HCT116 (cell line): ENCODE data around the gene ZSCAN5B. TPM values are rescaled to one million over a fixed set of nuclear protein-coding genes. Genes with fewer than 3 reads are reported as not detected.

Experiments used
- ATAC-seq: fragments of 200-7000 bp; cut with Tn5 transposase; 2 replicates; pipeline ENCODE4 v1.9.1; 2020; ENCODE audit warnings: mild to moderate bottlenecking, moderate library complexity
- BruUV-seq: library from RNA; stranded (reverse); fragments of 400-500 nt; replicated peaks from 2 replicates; lab custom pipeline; 2021; lab: Mats Ljungman, UMichigan
- CTCF ChIA-PET: fragments of 300-600 bp; sonication (Branson Sonifier 250); formaldehyde crosslinking; loops from one replicate; lab custom pipeline; 2021; ENCODE audit warnings: antibody characterized with exemption; lab: Charles Lee
- POLR2A ChIA-PET: fragments of 300-600, 350-600 bp; sonication (Branson Sonifier 250); formaldehyde crosslinking; loops from one replicate; lab custom pipeline; 2021; ENCODE audit warnings: antibody characterized with exemption; lab: Charles Lee
- RAD21 ChIA-PET, 2 experiments: fragments of 300-600 bp; sonication (Branson Sonifier 250); formaldehyde crosslinking; loops; one replicate each; lab custom pipeline; 2023; ENCODE audit warnings: low total read pairs in 2 of 2; ENCODE audit not compliant: uncharacterized antibody in 2 of 2, unreplicated experiment in 2 of 2, low non-redundant PET in 1 of 2; lab: Charles Lee
- DNase-seq: peaks from one replicate; pipeline ENCODE4 v3.0.0-alpha.2; 2010; ENCODE audit warnings: low read depth, low spot score
- H2AFZ ChIP-seq: fragments of 200-600 bp; shearing (Covaris generic), sonication (generic); 2 replicates; pipeline ENCODE4 v1.6.1; 2017; ENCODE audit warnings: low read depth, mixed run types, mixed read lengths, antibody characterized with exemption, low read length; ENCODE audit not compliant: poor library complexity, severe bottlenecking
- H3K27ac ChIP-seq: 2 replicates; pipeline ENCODE4 v1.5.1; 2012; ENCODE audit warnings: low read depth, low read length
- H3K27me3 ChIP-seq: fragments of 200-600 bp; sonication (generic); 2 replicates; pipeline ENCODE4 v1.6.1; 2016; ENCODE audit warnings: mixed run types, low read length, mixed read lengths; ENCODE audit not compliant: insufficient read depth
- H3K36me3 ChIP-seq, 2 experiments: fragments of 200-500 bp in 1 of 2; fragments of 200-600 bp in 1 of 2; sonication (Bioruptor generic) in 1 of 2; sonication (generic) in 1 of 2; 2 replicates each; pipeline versions ENCODE4 v1.5.1 to v1.6.1; 2014 to 2016; ENCODE audit warnings: low read length in 2 of 2, inconsistent platforms in 1 of 2, mixed read lengths in 1 of 2, mixed run types in 1 of 2; ENCODE audit not compliant: insufficient read depth in 2 of 2, control insufficient read depth in 1 of 2
- H3K4me1 ChIP-seq, 2 experiments: fragments of 200-600 bp in 1 of 2; sonication (generic) in 1 of 2; 2 replicates each; pipeline versions ENCODE4 v1.5.1 to v1.6.1; 2012 to 2017; ENCODE audit warnings: low read length in 2 of 2, inconsistent platforms in 1 of 2, mild to moderate bottlenecking in 1 of 2, mixed read lengths in 1 of 2, mixed run types in 1 of 2, moderate library complexity in 1 of 2; ENCODE audit not compliant: insufficient read depth in 2 of 2, control insufficient read depth in 1 of 2
- H3K4me2 ChIP-seq: fragments of 200-600 bp; sonication (generic); 2 replicates; pipeline ENCODE4 v1.6.1; 2017; ENCODE audit warnings: mixed run types, low read length, mixed read lengths
- H3K4me3 ChIP-seq, 2 experiments: fragments of 200-600 bp in 1 of 2; sonication (generic) in 1 of 2; replicated peaks in 1 of 2; 2 replicates each; pipeline ENCODE4 v1.5.1; 2011 to 2016; ENCODE audit warnings: low read length in 2 of 2, control low read depth in 1 of 2, low read depth in 1 of 2, mild to moderate bottlenecking in 1 of 2, mixed read lengths in 1 of 2, mixed run types in 1 of 2
- H3K79me2 ChIP-seq: fragments of 200-600 bp; sonication (generic); 2 replicates; pipeline ENCODE4 v1.6.1; 2017; ENCODE audit warnings: mild to moderate bottlenecking, mixed run types, low read length, moderate library complexity, mixed read lengths; ENCODE audit not compliant: insufficient read depth
- H3K9ac ChIP-seq: fragments of 200-600 bp; sonication (generic); 2 replicates; pipeline ENCODE4 v1.6.1; 2016; ENCODE audit warnings: low read length, mixed read lengths
- H3K9me2 ChIP-seq: fragments of 200-600 bp; sonication (generic), shearing (Covaris generic); 2 replicates; pipeline ENCODE4 v1.6.1; 2017; ENCODE audit warnings: mixed run types, mild to moderate bottlenecking, moderate library complexity; ENCODE audit not compliant: insufficient read depth
- H3K9me3 ChIP-seq, 2 experiments: fragments of 200-500 bp in 1 of 2; fragments of 200-600 bp in 1 of 2; sonication (Bioruptor generic) in 1 of 2; sonication (generic) in 1 of 2; 2 replicates each; pipeline ENCODE4 v1.6.1; 2014 to 2017; ENCODE audit warnings: low read length in 2 of 2, mixed read lengths in 2 of 2, inconsistent platforms in 1 of 2, low read depth in 1 of 2, mild to moderate bottlenecking in 1 of 2, mixed run types in 1 of 2, moderate library complexity in 1 of 2; ENCODE audit not compliant: control insufficient read depth in 1 of 2, insufficient read depth in 1 of 2
- H4K20me1 ChIP-seq: fragments of 200-600 bp; sonication (generic), shearing (Covaris generic); 2 replicates; pipeline ENCODE4 v1.6.1; 2017; ENCODE audit warnings: mixed run types, mild to moderate bottlenecking, moderate library complexity; ENCODE audit not compliant: insufficient read depth
- ATF3 ChIP-seq: IDR thresholded peaks from 2 replicates; pipeline ENCODE4 v1.6.1; 2012
- CBX3 ChIP-seq: IDR thresholded peaks from 2 replicates; pipeline ENCODE4 v1.6.1; 2012; ENCODE audit warnings: low read depth
- CEBPB ChIP-seq: IDR thresholded peaks from 2 replicates; pipeline ENCODE4 v1.6.1; 2012; ENCODE audit warnings: low read depth
- ELF1 ChIP-seq: IDR thresholded peaks from 2 replicates; pipeline ENCODE4 v1.6.1; 2012; ENCODE audit warnings: low read depth, borderline replicate concordance
- EZH2 ChIP-seq: fragments of 200-600 bp; sonication (generic); IDR thresholded peaks from 2 replicates; pipeline ENCODE4 v1.6.1; 2017; ENCODE audit warnings: antibody characterized with exemption, mixed run types
- FOSL1 ChIP-seq: IDR thresholded peaks from 2 replicates; pipeline ENCODE4 v1.6.1; 2012; ENCODE audit warnings: low read depth
- JUND ChIP-seq: IDR thresholded peaks from 2 replicates; pipeline ENCODE4 v1.6.1; 2012
- POLR2A ChIP-seq: IDR thresholded peaks from 2 replicates; pipeline ENCODE4 v1.7.0; 2011; ENCODE audit warnings: borderline replicate concordance; ENCODE audit not compliant: insufficient read depth, insufficient read length; ENCODE audit errors: extremely low read depth
- POLR2AphosphoS5 ChIP-seq: IDR thresholded peaks from 2 replicates; pipeline ENCODE4 v1.6.1; 2011; ENCODE audit warnings: mild to moderate bottlenecking, low read depth, low read length, moderate library complexity
- RAD21 ChIP-seq: IDR thresholded peaks from 2 replicates; pipeline ENCODE4 v1.6.1; 2012; ENCODE audit warnings: low read depth, mild to moderate bottlenecking
- REST ChIP-seq: IDR thresholded peaks from 2 replicates; pipeline ENCODE4 v1.6.1; 2012; ENCODE audit warnings: low read depth
- TCF7L2 ChIP-seq: IDR thresholded peaks from 2 replicates; pipeline ENCODE4 v1.7.0; 2011; ENCODE audit warnings: borderline replicate concordance, inconsistent platforms; ENCODE audit not compliant: insufficient read depth, insufficient read length; ENCODE audit errors: extremely low read depth
- ZBTB33 ChIP-seq: IDR thresholded peaks from 2 replicates; pipeline ENCODE4 v1.6.1; 2011; ENCODE audit warnings: mild to moderate bottlenecking, low read length, moderate library complexity; ENCODE audit not compliant: insufficient replicate concordance; ENCODE audit errors: extremely low read depth
- ZFX ChIP-seq: fragments of 450-650 bp; IDR thresholded peaks from 2 replicates; pipeline ENCODE4 v1.6.1; 2017
- intact Hi-C: fragments of 100-400 bp; cut with micrococcal nuclease; formaldehyde crosslinking; loops from 2 replicates; pipeline ENCODE4 v1.10.0; 2022
- total RNA-seq: library from RNA; stranded (reverse); gene quantifications from one replicate; pipeline ENCODE4 v1.2.1, GENCODE V29; 2021; ENCODE audit not compliant: unreplicated experiment

ZSCAN5B gene
- total RNA-seq, 1 experiment from 2014 or later: not detected

- TF ChIP-seq REST: no peak
- no peak for TF ChIP-seq CEBPB
- TF ChIP-seq TCF7L2: no peak
- no peak for TF ChIP-seq ATF3
- no peak for TF ChIP-seq EZH2
Measured at GRCh38 chr19:56218961-56219360, 21.4 kb upstream of the ZSCAN5B start (continued).

DNA sequence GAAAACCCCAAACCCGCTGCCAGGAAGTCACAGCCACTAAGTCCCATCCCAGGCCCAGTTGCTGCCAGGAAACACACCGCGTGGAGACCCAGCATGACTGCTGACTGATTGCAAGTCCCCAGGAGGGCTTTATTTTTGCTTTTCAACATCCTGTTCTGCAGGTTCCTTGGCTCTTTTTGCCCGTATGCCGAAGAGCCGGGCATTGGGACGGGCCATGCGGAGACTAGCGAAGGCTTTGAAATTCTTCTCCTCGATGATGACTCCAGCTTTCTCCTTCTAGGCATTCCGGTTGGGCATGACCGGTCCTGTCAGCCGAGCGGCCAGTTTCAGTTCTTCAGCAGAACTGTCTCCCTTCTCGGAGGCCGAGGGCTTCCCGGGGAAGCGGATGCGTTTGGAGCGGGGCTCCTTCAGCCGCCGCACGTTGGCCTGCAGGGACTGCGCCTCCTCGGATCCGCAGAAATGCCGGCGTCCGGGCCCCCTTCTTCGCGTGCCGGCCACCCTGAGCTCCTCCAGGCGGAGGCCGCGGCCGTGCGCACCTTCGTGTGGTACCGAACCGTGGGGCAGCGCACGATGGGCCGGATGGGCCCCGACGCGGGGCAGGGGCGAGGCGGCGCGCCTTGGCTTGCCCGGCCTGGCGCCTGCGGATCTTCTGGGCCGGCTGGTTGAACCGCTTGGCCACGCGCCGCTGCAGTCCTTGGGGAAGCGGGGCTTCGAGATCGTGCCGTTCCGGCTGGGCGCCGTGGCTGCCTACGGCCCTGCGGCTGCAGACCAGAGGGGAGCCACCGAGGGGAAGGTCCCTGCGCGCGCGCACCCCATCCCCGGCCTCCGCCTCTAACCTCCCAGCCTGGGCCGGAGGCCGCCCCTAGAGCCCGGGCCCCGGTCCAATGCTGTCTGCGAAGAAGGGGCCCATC is 19.7 kb upstream of the ZSCAN5B start:
- no peaks in the 10 kb centered on the region for H3K27me3 ChIP-seq
- H3K79me2 ChIP-seq: no peaks in the 10 kb centered on the region
- DNase-seq: no peak
- no peaks in the 10 kb centered on the region for H4K20me1 ChIP-seq
- H3K4me2 ChIP-seq: no peak overlapping the region
- ChIA-PET RAD21 (no interaction called here), POLR2A (no interaction called here), CTCF (no interaction called here)
- TF ChIP-seq ELF1 (no peak), ZBTB33 (no peak), EZH2 (no peak), CBX3 (no peak), POLR2AphosphoS5 (no peak), POLR2A (no peak), ZFX (no peak), RAD21 (no peak), CEBPB (no peak), FOSL1 (no peak), JUND (no peak)
- H3K27ac ChIP-seq: no peak overlapping the region
- no peaks in the 10 kb centered on the region for H3K9me3 ChIP-seq
- no peak overlapping the region for H3K9ac ChIP-seq
- no peak for ATAC-seq
- intact Hi-C loops: no loop called here
- no peaks in the 10 kb centered on the region for H3K36me3 ChIP-seq
- no peaks in the 10 kb centered on the region for H3K4me1 ChIP-seq
- BruUV-seq: no TSS peak
- no peak overlapping the region for H2AFZ ChIP-seq
- H3K4me3 ChIP-seq: no peak overlapping the region
- no peaks in the 10 kb centered on the region for H3K9me2 ChIP-seq
